Activated CD8-positive, alpha-beta memory T cell treated with anti-CD3 and anti-CD28 coated beads for 48 hours (primary cell): Measurements from ENCODE around the gene RALGPS2.

ENCODE experiments used
- DNase-seq, 3 experiments: peaks; one replicate each; pipeline ENCODE4 v3.0.0-alpha.2; 2020; ENCODE audit warnings: low read depth in 2 of 3, low spot score in 2 of 3

Gene RALGPS2

GRCh38 chr1:178962853-178963711 lies 238.0 kb downstream of the RALGPS2 start:
- DNase-seq, result no peak

DNA sequence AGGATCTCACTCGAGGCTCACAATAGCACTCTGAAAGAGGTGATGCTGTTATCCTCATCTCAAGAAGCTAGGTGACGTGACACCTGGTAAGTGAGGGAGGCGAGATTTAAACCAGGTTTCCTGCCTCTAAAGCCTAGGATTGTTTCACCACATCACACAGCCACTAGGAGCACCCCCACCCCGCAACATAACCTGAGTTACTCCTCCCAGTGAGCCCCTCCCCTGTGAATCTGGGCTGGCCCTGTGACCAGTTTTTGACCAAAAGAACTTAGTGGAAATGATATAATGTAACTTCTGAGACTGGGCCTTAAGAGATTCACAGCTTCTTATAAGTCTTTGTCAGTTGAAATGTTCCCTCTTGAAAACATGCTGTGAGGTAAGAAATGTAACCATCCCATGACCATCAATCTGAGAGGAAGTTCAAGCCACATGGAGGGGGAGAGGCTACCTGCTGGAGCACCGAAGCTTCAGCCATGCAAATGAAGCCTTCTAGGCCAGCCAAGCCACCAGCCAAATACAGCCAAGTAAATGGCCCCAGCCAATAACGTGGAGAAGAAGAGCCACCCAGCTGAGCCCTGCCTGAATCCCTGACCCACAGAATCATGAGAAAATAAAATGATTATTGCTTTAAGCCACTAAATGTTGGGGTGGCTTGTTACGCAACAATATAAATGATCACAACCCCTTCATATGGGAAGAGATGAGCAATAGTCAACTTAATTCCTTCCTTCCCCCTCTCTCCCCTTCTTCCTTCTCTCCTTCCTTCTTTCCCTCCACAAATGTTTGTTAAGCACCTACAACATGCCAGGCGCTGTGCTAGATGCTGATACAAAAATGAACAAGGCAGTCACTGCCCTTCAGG lies 239.7 kb downstream of the RALGPS2 start:
- DNase-seq, result no peak

GRCh38 chr1:178966312-178966711 lies 241.3 kb downstream of the RALGPS2 start:
- no peak for DNase-seq

DNA sequence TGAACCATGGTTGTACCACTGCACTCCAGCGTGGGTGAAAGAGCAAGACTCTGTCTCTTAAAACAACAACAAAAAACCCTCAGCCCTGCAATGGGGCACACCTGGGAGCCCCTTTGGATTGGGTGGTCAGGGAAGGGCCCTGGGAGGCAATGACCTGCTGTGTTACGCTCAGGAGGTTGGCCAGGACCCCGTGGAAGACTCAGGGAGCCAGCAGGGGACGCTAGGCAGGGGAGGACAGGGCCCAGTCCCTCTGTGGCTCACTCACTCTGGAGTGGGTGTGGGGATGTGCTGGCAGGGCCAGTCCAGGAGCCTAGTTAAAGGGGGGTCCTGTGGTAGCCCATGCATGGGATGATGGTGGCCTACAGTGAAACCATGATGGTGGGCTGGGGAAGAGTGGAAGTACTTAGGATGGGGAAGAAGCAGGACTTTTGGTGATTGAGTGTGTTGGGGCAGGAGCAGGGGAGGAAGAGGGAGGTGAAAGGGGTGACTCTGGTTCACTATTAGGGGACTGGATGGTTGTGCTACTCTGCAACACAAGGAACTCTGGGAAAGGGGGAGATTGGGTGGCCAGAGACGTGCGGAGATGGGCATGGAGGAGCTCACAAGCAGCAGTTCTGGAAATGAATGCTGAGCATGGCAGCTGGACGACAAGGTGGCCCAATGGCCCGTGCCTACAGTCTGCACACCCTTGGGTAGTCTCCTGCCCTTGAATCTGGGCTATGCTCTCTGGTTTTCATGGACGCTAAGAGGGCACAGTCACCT lies 244.4 kb downstream of the RALGPS2 start:
- DNase-seq, result no peak

GRCh38 chr1:178970184-178970583 lies 245.1 kb downstream of the RALGPS2 start:
- DNase-seq, result no peak
